ENCODE data around the gene SCYGR1. TPM values are rescaled to one million over a fixed set of nuclear protein-coding genes. Genes with fewer than 3 reads are reported as not detected.

Gene SCYGR1
- total RNA-seq, 2 donors from 2014 or later = not detected

DNA sequence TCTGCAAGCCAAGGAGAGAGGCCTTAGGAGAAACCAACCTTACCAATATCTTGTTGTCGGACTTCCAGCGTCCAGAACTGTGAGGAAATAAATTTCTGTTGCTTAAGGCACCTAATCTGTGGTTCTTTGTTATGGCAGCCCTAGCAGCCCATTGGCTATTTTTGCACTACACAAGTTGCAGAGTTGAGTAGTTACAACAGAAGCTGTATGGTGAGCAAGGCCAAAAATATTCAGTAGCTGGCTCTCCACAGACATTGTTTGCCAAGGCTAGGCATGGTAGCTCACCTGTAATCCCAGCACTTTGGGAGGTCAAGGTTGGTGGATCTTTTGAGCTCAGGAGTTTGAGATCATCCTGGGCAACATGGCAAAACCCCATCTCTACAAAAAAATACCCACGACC, 27.1 kb upstream of the SCYGR1 start:
- no peaks in the 10 kb centered on the region for H3K36me3 Mint-ChIP-seq (ENCODE audit: low read depth)
- H3K4me3 ChIP-seq (ENCODE audit: low read length) = no peak overlapping the region
- H3K27me3 ChIP-seq (ENCODE audit: control insufficient read depth, insufficient read depth, low read length, poor library complexity, severe bottlenecking) = no peaks in the 10 kb centered on the region
- H3K9me3 ChIP-seq (ENCODE audit: control insufficient read depth, low read length) = no peaks in the 10 kb centered on the region
- no peak overlapping the region for H3K27ac ChIP-seq (ENCODE audit: low read depth, low read length)
- H3K36me3 ChIP-seq (ENCODE audit: control insufficient read depth, insufficient read depth, low read length) = no peaks in the 10 kb centered on the region
- DNase-seq = no peak
- H3K4me1 ChIP-seq (ENCODE audit: control insufficient read depth, insufficient read depth, low read length) = no peaks in the 10 kb centered on the region
- no peak overlapping the region for H3K9ac ChIP-seq (ENCODE audit: extremely low read depth, low read length, poor library complexity, severe bottlenecking)
- H3K27me3 Mint-ChIP-seq (ENCODE audit: insufficient read depth) = no peaks in the 10 kb centered on the region
- 92 to 100% methylated on average over 1 to 3 of the region's 3 CpGs for WGBS, 2 experiments (ENCODE audit: insufficient coverage in 1 of 2, insufficient read length in 1 of 2)
- peaks cover 14% of the 10 kb centered on the region for H3K4me1 Mint-ChIP-seq
- H3K9me3 Mint-ChIP-seq = no peaks in the 10 kb centered on the region
- TF ChIP-seq, protein P1, sequence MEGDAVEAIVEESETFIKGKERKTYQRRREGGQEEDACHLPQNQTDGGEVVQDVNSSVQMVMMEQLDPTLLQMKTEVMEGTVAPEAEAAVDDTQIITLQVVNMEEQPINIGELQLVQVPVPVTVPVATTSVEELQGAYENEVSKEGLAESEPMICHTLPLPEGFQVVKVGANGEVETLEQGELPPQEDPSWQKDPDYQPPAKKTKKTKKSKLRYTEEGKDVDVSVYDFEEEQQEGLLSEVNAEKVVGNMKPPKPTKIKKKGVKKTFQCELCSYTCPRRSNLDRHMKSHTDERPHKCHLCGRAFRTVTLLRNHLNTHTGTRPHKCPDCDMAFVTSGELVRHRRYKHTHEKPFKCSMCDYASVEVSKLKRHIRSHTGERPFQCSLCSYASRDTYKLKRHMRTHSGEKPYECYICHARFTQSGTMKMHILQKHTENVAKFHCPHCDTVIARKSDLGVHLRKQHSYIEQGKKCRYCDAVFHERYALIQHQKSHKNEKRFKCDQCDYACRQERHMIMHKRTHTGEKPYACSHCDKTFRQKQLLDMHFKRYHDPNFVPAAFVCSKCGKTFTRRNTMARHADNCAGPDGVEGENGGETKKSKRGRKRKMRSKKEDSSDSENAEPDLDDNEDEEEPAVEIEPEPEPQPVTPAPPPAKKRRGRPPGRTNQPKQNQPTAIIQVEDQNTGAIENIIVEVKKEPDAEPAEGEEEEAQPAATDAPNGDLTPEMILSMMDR (conservative IDR thresholded peaks at IDR 0.05) = no peak
- H3K27ac Mint-ChIP-seq = no peak overlapping the region
- H3K4me3 Mint-ChIP-seq = no peak overlapping the region

DNA sequence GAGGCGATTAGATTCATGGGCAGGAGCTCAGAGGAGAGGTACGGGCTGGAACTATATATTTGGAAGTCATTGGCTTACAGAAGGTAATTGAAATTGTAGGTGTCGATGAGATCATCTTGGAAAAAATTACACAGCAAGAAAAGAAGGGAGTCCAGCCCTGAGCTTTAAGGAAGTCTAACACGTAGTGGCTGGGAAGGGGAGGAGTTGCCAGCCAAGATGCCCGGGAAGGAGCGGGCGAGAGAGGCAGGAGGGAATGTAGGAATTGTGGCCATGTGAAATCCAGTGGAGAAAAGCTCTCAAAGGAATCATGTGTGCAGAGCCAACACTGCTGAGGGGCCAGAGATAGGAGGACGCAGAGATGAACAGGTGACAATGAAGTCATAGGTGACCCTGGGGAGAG, 25.6 kb upstream of the SCYGR1 start:
- Histone ChIP-seq H3K36me3 (ENCODE audit: control insufficient read depth, insufficient read depth, low read length) (no peaks in the 10 kb centered on the region), H3K9ac (ENCODE audit: extremely low read depth, low read length, poor library complexity, severe bottlenecking) (no peak overlapping the region), H3K9me3 (ENCODE audit: control insufficient read depth, low read length) (no peaks in the 10 kb centered on the region), H3K4me3 (ENCODE audit: low read length) (no peak overlapping the region), H3K27ac (ENCODE audit: low read depth, low read length) (no peak overlapping the region), H3K4me1 (ENCODE audit: control insufficient read depth, insufficient read depth, low read length) (no peaks in the 10 kb centered on the region), H3K27me3 (ENCODE audit: control insufficient read depth, insufficient read depth, low read length, poor library complexity, severe bottlenecking) (no peaks in the 10 kb centered on the region)
- H3K4me3 Mint-ChIP-seq = no peak overlapping the region
- no peak for DNase-seq
- WGBS, 2 experiments (ENCODE audit: insufficient coverage in 1 of 2, insufficient read length in 1 of 2) = 92 to 97% methylated on average over 8 of the region's 8 CpGs
- peaks cover 14% of the 10 kb centered on the region for H3K4me1 Mint-ChIP-seq
- H3K27ac Mint-ChIP-seq = no peak overlapping the region
- H3K9me3 Mint-ChIP-seq = no peaks in the 10 kb centered on the region
- TF ChIP-seq, protein P1 (conservative IDR thresholded peaks at IDR 0.05) = no peak
- no peaks in the 10 kb centered on the region for H3K36me3 Mint-ChIP-seq (ENCODE audit: low read depth)
- H3K27me3 Mint-ChIP-seq (ENCODE audit: insufficient read depth) = no peaks in the 10 kb centered on the region

DNA sequence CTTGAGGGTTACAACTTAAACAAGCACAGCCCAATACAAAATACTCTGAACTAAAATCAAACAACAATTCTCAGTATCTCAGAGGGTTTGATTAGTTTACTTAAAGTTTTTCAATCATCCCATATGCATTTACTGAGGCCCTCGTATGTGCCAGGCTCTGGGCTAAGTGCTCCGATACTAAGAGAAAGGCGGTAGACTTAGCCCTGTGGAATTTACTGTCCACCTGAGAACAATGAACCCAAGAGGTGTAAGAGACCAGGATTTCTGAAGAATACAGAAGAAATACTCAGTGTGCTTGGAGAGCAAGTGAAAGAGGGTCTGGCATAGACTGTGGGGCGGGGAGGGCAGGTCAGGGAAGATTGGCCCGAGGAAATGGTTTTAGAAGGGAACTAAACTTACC, 25.1 kb upstream of the SCYGR1 start:
- no peak for DNase-seq
- Mint-ChIP-seq H3K36me3 (ENCODE audit: low read depth) (no peaks in the 10 kb centered on the region), H3K4me3 (no peak overlapping the region), H3K4me1 (peaks cover 14% of the 10 kb centered on the region), H3K27ac (no peak overlapping the region), H3K27me3 (ENCODE audit: insufficient read depth) (no peaks in the 10 kb centered on the region), H3K9me3 (no peaks in the 10 kb centered on the region)
- Histone ChIP-seq H3K4me1 (ENCODE audit: control insufficient read depth, insufficient read depth, low read length) (no peaks in the 10 kb centered on the region), H3K36me3 (ENCODE audit: control insufficient read depth, insufficient read depth, low read length) (no peaks in the 10 kb centered on the region), H3K4me3 (ENCODE audit: low read length) (no peak overlapping the region), H3K27me3 (ENCODE audit: control insufficient read depth, insufficient read depth, low read length, poor library complexity, severe bottlenecking) (no peaks in the 10 kb centered on the region), H3K9ac (ENCODE audit: extremely low read depth, low read length, poor library complexity, severe bottlenecking) (no peak overlapping the region), H3K9me3 (ENCODE audit: control insufficient read depth, low read length) (no peaks in the 10 kb centered on the region), H3K27ac (ENCODE audit: low read depth, low read length) (no peak overlapping the region)
- TF ChIP-seq, protein P1 (conservative IDR thresholded peaks at IDR 0.05) = no peak
- WGBS, 2 experiments (ENCODE audit: insufficient coverage in 1 of 2, insufficient read length in 1 of 2) = 93 to 94% methylated on average over 4 to 5 of the region's 5 CpGs
